MCF 10A (cell line): Measurements from ENCODE around the gene POU3F1. TPM values are rescaled to one million over a fixed set of nuclear protein-coding genes. Genes with fewer than 3 reads are reported as not detected.

ENCODE experiments used
- BruUV-seq: library from RNA; stranded (reverse); fragments of 400-500 nt; replicated peaks from 2 replicates; lab custom pipeline; 2021; lab: Mats Ljungman, UMichigan
- CTCF ChIA-PET: fragments of 300-600 bp; sonication (Branson Sonifier 250); formaldehyde crosslinking; extraction: SDS; loops from one replicate; lab custom pipeline; 2021; ENCODE audit warnings: antibody characterized with exemption, inconsistent platforms; lab: Yijun Ruan, JAX
- POLR2A ChIA-PET: fragments of 300-600, 350-650 bp; sonication (Branson Sonifier 250); formaldehyde crosslinking; extraction: SDS; loops from one replicate; lab custom pipeline; 2020; ENCODE audit warnings: antibody characterized with exemption, inconsistent platforms; lab: Yijun Ruan, JAX
- DNase-seq: peaks from one replicate; pipeline ENCODE4 v3.0.0-alpha.2; 2018; ENCODE audit not compliant: unreplicated experiment
- H3K27ac Mint-ChIP-seq: one replicate; pipeline ENCODE4 v1.8.0; 2022; ENCODE audit warnings: mild to moderate bottlenecking, low read depth, mixed read lengths; ENCODE audit not compliant: unreplicated experiment
- H3K27me3 Mint-ChIP-seq: one replicate; pipeline ENCODE4 v1.8.0; 2022; ENCODE audit warnings: mixed read lengths; ENCODE audit not compliant: insufficient read depth, unreplicated experiment
- H3K36me3 Mint-ChIP-seq: one replicate; pipeline ENCODE4 v1.8.0; 2022; ENCODE audit warnings: mild to moderate bottlenecking, moderate library complexity, mixed read lengths; ENCODE audit not compliant: insufficient read depth, unreplicated experiment
- H3K4me1 Mint-ChIP-seq: one replicate; pipeline ENCODE4 v1.8.0; 2022; ENCODE audit warnings: mixed read lengths; ENCODE audit not compliant: insufficient read depth, unreplicated experiment
- H3K4me3 Mint-ChIP-seq: one replicate; pipeline ENCODE4 v1.8.0; 2022; ENCODE audit warnings: mild to moderate bottlenecking, moderate library complexity, mixed read lengths; ENCODE audit not compliant: unreplicated experiment
- H3K9me3 Mint-ChIP-seq: one replicate; pipeline ENCODE4 v1.8.0; 2022; ENCODE audit warnings: mixed read lengths; ENCODE audit not compliant: unreplicated experiment
- intact Hi-C: fragments of 100-400 bp; cut with micrococcal nuclease; formaldehyde crosslinking; loops from 2 replicates; pipeline ENCODE4 v1.14.1; 2022
- total RNA-seq: library from RNA; stranded (reverse); gene quantifications from 2 replicates; pipeline ENCODE4 v1.2.3, GENCODE V29; 2022
- TF ChIP-seq, protein P1 (sequence below): fragments of 200-600 bp; IDR thresholded peaks from one replicate; pipeline ENCODE4 v1.8.0; 2022; ENCODE audit warnings: antibody characterized with exemption, mild to moderate bottlenecking; ENCODE audit not compliant: unreplicated experiment

Gene POU3F1
- total RNA-seq, 1 experiment from 2014 or later: 0.14 TPM

DNA sequence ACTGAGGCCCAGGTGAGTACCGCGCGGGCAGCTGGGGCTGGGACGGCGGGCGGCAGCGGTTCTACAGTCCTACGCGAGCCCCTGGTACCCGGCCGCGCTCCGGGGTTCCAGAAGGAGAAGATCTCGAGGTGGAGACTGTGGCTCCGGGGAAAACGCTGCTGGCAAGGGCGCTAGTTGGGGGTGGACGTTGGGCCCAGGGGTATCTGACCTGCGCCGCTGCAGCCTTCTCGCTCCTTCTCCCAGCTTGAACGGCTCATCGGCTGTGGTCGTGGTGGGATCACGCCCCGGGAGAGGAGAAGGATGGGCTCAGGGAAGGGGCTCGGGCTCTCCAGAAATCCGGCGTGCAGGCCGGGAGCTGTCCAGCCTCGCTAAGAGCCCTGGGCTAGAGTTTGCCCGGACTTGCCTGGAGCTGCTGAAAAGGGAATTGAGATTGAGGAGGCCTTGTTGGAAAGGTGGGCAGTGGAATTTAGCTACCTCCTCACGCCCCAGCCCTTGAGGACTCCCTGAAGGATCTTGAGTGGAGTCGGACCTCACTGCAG is 1.1 kb upstream of the POU3F1 start:
- no peaks in the 10 kb centered on the region for H3K36me3 Mint-ChIP-seq
- BruUV-seq: TSS peak; percentile 53
- intact Hi-C loops: loop anchor here (5.0 kb wide), 1 partner anchor 105 kb away; no protein-coding TSS in a partner anchor
- peak overlapping the region; percentile 76 for H3K4me3 Mint-ChIP-seq
- DNase-seq: no peak
- ChIA-PET CTCF (interaction anchor here (0.6 to 1.7 kb wide), 15 partner anchors 9 to 795 kb away, joined by 3 to 8 read pairs (median 3); no protein-coding TSS in a partner anchor), POLR2A (interaction anchor here (0.8 to 2.0 kb wide), 6 partner anchors 13 to 766 kb away, joined by 3 to 12 read pairs (median 5); partner anchors contain the start of gene UTP11)
- H3K9me3 Mint-ChIP-seq: no peaks in the 10 kb centered on the region
- peaks cover 25% of the 10 kb centered on the region for H3K27me3 Mint-ChIP-seq
- no peaks in the 10 kb centered on the region for H3K4me1 Mint-ChIP-seq
- TF ChIP-seq, protein P1, sequence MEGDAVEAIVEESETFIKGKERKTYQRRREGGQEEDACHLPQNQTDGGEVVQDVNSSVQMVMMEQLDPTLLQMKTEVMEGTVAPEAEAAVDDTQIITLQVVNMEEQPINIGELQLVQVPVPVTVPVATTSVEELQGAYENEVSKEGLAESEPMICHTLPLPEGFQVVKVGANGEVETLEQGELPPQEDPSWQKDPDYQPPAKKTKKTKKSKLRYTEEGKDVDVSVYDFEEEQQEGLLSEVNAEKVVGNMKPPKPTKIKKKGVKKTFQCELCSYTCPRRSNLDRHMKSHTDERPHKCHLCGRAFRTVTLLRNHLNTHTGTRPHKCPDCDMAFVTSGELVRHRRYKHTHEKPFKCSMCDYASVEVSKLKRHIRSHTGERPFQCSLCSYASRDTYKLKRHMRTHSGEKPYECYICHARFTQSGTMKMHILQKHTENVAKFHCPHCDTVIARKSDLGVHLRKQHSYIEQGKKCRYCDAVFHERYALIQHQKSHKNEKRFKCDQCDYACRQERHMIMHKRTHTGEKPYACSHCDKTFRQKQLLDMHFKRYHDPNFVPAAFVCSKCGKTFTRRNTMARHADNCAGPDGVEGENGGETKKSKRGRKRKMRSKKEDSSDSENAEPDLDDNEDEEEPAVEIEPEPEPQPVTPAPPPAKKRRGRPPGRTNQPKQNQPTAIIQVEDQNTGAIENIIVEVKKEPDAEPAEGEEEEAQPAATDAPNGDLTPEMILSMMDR: no peak
- no peak overlapping the region for H3K27ac Mint-ChIP-seq

- Mint-ChIP-seq H3K4me3 (peak overlapping the region; percentile 76), H3K9me3 (no peaks in the 10 kb centered on the region), H3K27me3 (peaks cover 31% of the 10 kb centered on the region), H3K27ac (no peak overlapping the region), H3K36me3 (no peaks in the 10 kb centered on the region), H3K4me1 (no peaks in the 10 kb centered on the region)
- DNase-seq: peak; percentile 59
- intact Hi-C loops: loop anchor here (5.0 kb wide), 1 partner anchor 105 kb away; no protein-coding TSS in a partner anchor
- ChIA-PET POLR2A (interaction anchor here (0.8 to 2.0 kb wide), 6 partner anchors 15 to 767 kb away, joined by 3 to 12 read pairs (median 5); partner anchors contain the start of gene UTP11), CTCF (interaction anchor here (0.6 to 1.6 kb wide), 15 partner anchors 9 to 795 kb away, joined by 3 to 8 read pairs (median 3); no protein-coding TSS in a partner anchor)
- TF ChIP-seq, protein P1: no peak
- no TSS peak for BruUV-seq
These were observed 450 bp upstream of the POU3F1 start for GRCh38 chr1:38046884-38047602.

GRCh38 chr1:38045401-38046332 is 926 bp downstream of the POU3F1 start:
- no peaks in the 10 kb centered on the region for H3K36me3 Mint-ChIP-seq

More at GRCh38 chr1:38045401-38046332, 926 bp downstream of the POU3F1 start:
- intact Hi-C loops: loop anchor here (5.0 kb wide), 1 partner anchor 107 kb away; no protein-coding TSS in a partner anchor
- no peak overlapping the region for H3K27ac Mint-ChIP-seq
- CTCF ChIA-PET: interaction anchor here (1.1 to 1.2 kb wide), 2 partner anchors 11 to 786 kb away, joined by 3 to 5 read pairs; no protein-coding TSS in a partner anchor
- no TSS peak for BruUV-seq
- TF ChIP-seq, protein P1: no peak
- peaks cover 35% of the 10 kb centered on the region for H3K27me3 Mint-ChIP-seq
- DNase-seq: no peak
- POLR2A ChIA-PET: no interaction called here
- no peaks in the 10 kb centered on the region for H3K4me1 Mint-ChIP-seq
- H3K4me3 Mint-ChIP-seq: no peak overlapping the region
- no peaks in the 10 kb centered on the region for H3K9me3 Mint-ChIP-seq
